HepG2 (cell line): ENCODE measurements around the gene DNPH1. TPM values are rescaled to one million over a fixed set of nuclear protein-coding genes. Genes with fewer than 3 reads are reported as not detected.

Source experiments
- AHDC1 ChIP-seq: sonication (generic); formaldehyde crosslinking; IDR thresholded peaks from 2 replicates; pipeline ENCODE4 v1.5.1; 2020; ENCODE audit warnings: mild to moderate bottlenecking, missing genetic modification reagents, borderline replicate concordance
- BORCS8-MEF2B ChIP-seq: sonication (generic); formaldehyde crosslinking; IDR thresholded peaks from 2 replicates; pipeline ENCODE4 v1.8.0; 2022; ENCODE audit warnings: mild to moderate bottlenecking, missing genetic modification reagents
- HNRNPH1 ChIP-seq: fragments of 200-400 bp; formaldehyde crosslinking; optimal IDR thresholded peaks from 2 replicates; pipeline ENCODE3; 2017; ENCODE audit warnings: mild to moderate bottlenecking, low read depth, low read length
- NR2C2 ChIP-seq: sonication (generic); formaldehyde crosslinking; IDR thresholded peaks from 2 replicates; pipeline ENCODE4 v1.4.0; 2020; ENCODE audit warnings: missing genetic modification reagents, mild to moderate bottlenecking, moderate library complexity, borderline replicate concordance
- RARA ChIP-seq: IDR thresholded peaks from 2 replicates; pipeline ENCODE4 v1.6.1; 2016; ENCODE audit warnings: missing genetic modification reagents, missing compliant biosample characterization
- SALL2 ChIP-seq: sonication (generic); formaldehyde crosslinking; IDR thresholded peaks from 2 replicates; pipeline ENCODE4 v1.8.1; 2023; ENCODE audit warnings: mild to moderate bottlenecking, missing genetic modification reagents, inconsistent platforms
- SIN3B ChIP-seq: fragments of 150-350 bp; IDR thresholded peaks from 2 replicates; pipeline ENCODE4 v1.6.1; 2014; ENCODE audit warnings: low read length
- TCF12 ChIP-seq, 2 experiments: fragments of 450-650 bp in 1 of 2; sonication (generic) in 1 of 2; formaldehyde crosslinking in 1 of 2; IDR thresholded peaks; 2 replicates each; pipeline versions ENCODE4 v1.6.1 to v1.8.0; 2017 to 2022; ENCODE audit warnings: antibody characterized with exemption in 1 of 2, mild to moderate bottlenecking in 1 of 2, missing genetic modification reagents in 1 of 2, moderate library complexity in 1 of 2
- ZBTB42 ChIP-seq: sonication (generic); formaldehyde crosslinking; IDR thresholded peaks from 2 replicates; pipeline ENCODE4 v1.5.0; 2020; ENCODE audit warnings: mild to moderate bottlenecking, missing genetic modification reagents
- ZC3H13 ChIP-seq: sonication (generic); formaldehyde crosslinking; IDR thresholded peaks from 2 replicates; pipeline ENCODE4 v1.8.1; 2023; ENCODE audit warnings: mild to moderate bottlenecking, missing genetic modification reagents, moderate library complexity
- ZNF646 ChIP-seq: sonication (generic); formaldehyde crosslinking; IDR thresholded peaks from 2 replicates; pipeline ENCODE4 v1.9.0; 2021; ENCODE audit warnings: mild to moderate bottlenecking, missing genetic modification reagents
- ZNF883 ChIP-seq: sonication (generic); formaldehyde crosslinking; IDR thresholded peaks from 2 replicates; pipeline ENCODE4 v1.5.1; 2020; ENCODE audit warnings: mild to moderate bottlenecking, missing genetic modification reagents; ENCODE audit errors: not compliant biosample characterization
- ZSCAN9 ChIP-seq: IDR thresholded peaks from 2 replicates; pipeline ENCODE4 v1.6.1; 2016; ENCODE audit warnings: borderline replicate concordance
- polyA plus RNA-seq, 8 experiments: library from polyadenylated mRNA; depleted of rRNA in 3 of 8; stranded (reverse) in 7 of 8; unstranded in 1 of 8; fragments of >200 nt; fragmentation: Illumina TruSeq in 4 of 8; extraction: Trizol in 4 of 8; gene quantifications; 2 replicates each; pipeline versions ENCODE4 v1.2.1 to v1.2.3, GENCODE V29; 2011 to 2016; ENCODE audit warnings: low read depth in 4 of 8, missing spikeins in 1 of 8, mixed read lengths in 1 of 8; ENCODE audit not compliant: insufficient read depth in 1 of 8
- total RNA-seq, 5 experiments: library from RNA; depleted of rRNA; stranded (reverse); fragments of >200 nt; fragmentation: Illumina TruSeq; extraction: Trizol; gene quantifications; 2 replicates each; pipeline ENCODE4 v1.2.3, GENCODE V29; 2016; ENCODE audit warnings: low read depth in 1 of 5
- TF ChIP-seq, protein P1 (sequence below): sonication (generic); formaldehyde crosslinking; IDR thresholded peaks from 2 replicates; pipeline ENCODE4 v1.4.0; 2020; ENCODE audit warnings: mild to moderate bottlenecking, missing genetic modification reagents

DNPH1 gene
- total and polyA plus RNA-seq, 2 of the 13 experiments (the other 11 are each of a cell fraction or from before 2014, with no cell fraction given): 56.5 to 75.1 TPM

DNA sequence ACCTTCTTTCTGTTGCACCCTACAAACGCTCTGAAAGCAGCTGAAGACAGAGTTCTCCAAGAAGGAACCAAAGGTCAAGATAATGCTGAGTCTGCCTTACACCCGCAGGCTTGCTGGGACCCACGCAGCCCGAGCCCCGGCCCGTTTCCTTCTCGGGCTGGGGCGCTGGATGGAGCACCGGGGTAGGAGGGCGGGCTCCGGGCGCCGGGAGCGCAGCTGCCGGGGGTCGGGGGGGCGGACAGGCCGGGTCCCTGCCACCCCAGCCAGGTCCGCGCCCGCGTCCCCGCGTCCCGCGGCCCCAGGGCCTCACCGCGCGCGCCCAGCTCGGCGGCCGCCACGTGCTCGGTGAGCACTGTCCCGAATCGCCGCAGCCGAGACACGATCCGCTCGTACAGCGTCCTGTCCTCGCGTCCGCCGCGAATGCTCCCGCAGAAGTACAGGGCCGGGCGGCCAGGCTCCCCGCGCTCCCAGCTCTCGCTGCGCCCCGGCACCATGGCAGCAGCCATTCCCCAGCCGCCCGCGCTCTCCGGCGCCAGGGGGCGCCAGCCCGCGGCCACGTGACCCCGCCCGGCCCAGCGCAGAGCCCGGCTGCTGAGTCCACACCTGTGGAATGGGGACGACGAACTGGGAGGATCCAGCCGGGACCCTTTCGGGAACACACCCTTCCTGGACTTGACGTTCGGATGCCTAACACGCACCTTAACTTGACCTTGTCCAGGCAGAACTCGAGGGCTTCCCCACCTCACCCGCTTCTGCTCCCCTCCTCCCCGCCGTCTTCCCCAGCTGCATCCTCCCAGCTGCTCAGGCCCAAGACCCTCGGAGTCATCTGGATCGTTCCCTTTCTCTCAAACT is at the start of gene DNPH1 (continued):
- TF ChIP-seq HNRNPH1 (no peak), NR2C2 (CRISPR knock-in tag) (peak; percentile 59; the same call in 1 of the 2 replicates), RARA (CRISPR knock-in tag) (peak; percentile 54), BORCS8-MEF2B (peak; percentile 88), SIN3B (no peak; the same call in 1 of the 2 replicates), ZSCAN9 (CRISPR knock-in tag) (peak; percentile 46; the same call in 1 of the 2 replicates), ZBTB42 (CRISPR knock-in tag) (no peak), ZC3H13 (CRISPR knock-in tag) (peak; percentile 84), AHDC1 (CRISPR knock-in tag) (no peak), ZNF646 (CRISPR knock-in tag) (no peak), SALL2 (CRISPR knock-in tag) (peak; percentile 97), TCF12 (IDR thresholded peaks at IDR 0.05) (no peak), TCF12 (CRISPR knock-in tag; IDR thresholded peaks at IDR 0.05) (peak; percentile 84; the same call in 1 of the 2 replicates), ZNF883 (CRISPR knock-in tag) (peak; percentile 26)
- TF ChIP-seq, protein P1, sequence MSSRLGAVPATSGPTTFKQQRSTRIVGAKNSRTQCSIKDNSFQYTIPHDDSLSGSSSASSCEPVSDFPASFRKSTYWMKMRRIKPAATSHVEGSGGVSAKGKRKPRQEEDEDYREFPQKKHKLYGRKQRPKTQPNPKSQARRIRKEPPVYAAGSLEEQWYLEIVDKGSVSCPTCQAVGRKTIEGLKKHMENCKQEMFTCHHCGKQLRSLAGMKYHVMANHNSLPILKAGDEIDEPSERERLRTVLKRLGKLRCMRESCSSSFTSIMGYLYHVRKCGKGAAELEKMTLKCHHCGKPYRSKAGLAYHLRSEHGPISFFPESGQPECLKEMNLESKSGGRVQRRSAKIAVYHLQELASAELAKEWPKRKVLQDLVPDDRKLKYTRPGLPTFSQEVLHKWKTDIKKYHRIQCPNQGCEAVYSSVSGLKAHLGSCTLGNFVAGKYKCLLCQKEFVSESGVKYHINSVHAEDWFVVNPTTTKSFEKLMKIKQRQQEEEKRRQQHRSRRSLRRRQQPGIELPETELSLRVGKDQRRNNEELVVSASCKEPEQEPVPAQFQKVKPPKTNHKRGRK: no peak
